ENCODE results near the gene FADS1. TPM values are rescaled to one million over a fixed set of nuclear protein-coding genes. Genes with fewer than 3 reads are reported as not detected.

The FADS1 gene
- total RNA-seq, 1 experiment from 2014 or later, result 186 TPM

DNA sequence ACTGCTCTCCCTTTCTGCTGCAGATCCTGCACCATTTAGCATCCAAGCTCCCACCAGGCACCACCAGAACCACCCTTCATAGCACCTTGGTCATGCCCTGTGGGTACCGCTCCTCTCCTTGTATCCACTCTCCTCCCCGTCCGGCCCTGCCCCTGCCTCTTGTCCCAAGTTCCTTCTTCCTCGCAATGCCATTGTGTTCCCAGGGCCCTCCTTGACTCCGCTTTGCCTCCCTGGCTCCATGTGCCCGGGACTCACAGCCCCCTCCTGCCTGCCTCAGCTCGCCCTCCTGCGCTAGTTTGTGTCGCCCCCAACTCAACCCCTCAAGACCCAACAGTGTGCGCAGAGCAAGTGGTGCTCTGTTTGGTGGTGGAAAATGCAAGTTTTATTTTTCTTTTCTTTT lies 22.1 kb upstream of the FADS1 start:
- Histone ChIP-seq H3K27ac (ENCODE audit: low read length) (no peak overlapping the region), H3K4me1 (ENCODE audit: control insufficient read depth, insufficient read depth, low read length) (peaks cover 18% of the 10 kb centered on the region), H3K36me3 (ENCODE audit: control insufficient read depth, insufficient read depth, low read length) (no peaks in the 10 kb centered on the region), H3K9me3 (ENCODE audit: control insufficient read depth, insufficient read depth, low read depth, low read length) (no peaks in the 10 kb centered on the region), H3K27me3 (ENCODE audit: control insufficient read depth, insufficient read depth, low read length) (no peaks in the 10 kb centered on the region), H3K4me3 (ENCODE audit: low read depth in 2 of 2, low read length in 2 of 2) (no peak overlapping the region)
- no peak for ATAC-seq
- in situ Hi-C loops (cut with HindIII; ENCODE audit: low pct_unique_long_range_greater_than_20kb, low sequenced_read_pairs) (no loop called here), intact Hi-C loops (cut with micrococcal nuclease; ENCODE audit: unreplicated experiment) (no loop called here)
- no peak for DNase-seq (ENCODE audit: low read depth, low spot score)
- CTCF ChIA-PET, result no interaction called here
- no TSS peak for BruUV-seq (replicated peaks)
- POLR2A ChIA-PET, result interaction anchor here (0.6 kb wide), 1 partner anchor 132 kb away, joined by 3 read pairs; no protein-coding TSS in a partner anchor
- TF ChIP-seq, protein P1, sequence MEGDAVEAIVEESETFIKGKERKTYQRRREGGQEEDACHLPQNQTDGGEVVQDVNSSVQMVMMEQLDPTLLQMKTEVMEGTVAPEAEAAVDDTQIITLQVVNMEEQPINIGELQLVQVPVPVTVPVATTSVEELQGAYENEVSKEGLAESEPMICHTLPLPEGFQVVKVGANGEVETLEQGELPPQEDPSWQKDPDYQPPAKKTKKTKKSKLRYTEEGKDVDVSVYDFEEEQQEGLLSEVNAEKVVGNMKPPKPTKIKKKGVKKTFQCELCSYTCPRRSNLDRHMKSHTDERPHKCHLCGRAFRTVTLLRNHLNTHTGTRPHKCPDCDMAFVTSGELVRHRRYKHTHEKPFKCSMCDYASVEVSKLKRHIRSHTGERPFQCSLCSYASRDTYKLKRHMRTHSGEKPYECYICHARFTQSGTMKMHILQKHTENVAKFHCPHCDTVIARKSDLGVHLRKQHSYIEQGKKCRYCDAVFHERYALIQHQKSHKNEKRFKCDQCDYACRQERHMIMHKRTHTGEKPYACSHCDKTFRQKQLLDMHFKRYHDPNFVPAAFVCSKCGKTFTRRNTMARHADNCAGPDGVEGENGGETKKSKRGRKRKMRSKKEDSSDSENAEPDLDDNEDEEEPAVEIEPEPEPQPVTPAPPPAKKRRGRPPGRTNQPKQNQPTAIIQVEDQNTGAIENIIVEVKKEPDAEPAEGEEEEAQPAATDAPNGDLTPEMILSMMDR (IDR thresholded peaks at IDR 0.05), result no peak

DNA sequence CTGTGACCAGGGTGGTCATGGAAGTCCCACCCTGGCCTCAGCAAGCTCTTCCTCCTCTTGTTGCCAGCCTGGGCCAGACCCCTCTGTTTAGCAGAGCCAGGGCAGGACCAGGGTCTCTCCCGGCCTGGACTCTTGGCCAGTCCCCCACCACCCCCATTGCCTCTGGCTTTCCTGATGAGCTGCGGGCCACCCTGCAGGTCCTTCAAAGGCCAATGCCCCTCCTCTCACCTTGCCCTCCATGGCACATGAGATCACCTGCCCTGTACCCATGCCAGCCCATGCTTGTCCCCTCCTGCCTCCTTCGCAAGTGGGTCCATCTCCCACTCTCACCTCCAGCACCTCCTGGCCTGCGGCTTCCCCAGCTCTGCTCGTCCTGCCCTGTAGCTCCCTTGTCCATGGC lies 21.7 kb upstream of the FADS1 start:
- CTCF ChIA-PET, result no interaction called here
- Histone ChIP-seq H3K27ac (ENCODE audit: low read length) (no peak overlapping the region), H3K4me1 (ENCODE audit: control insufficient read depth, insufficient read depth, low read length) (peaks cover 22% of the 10 kb centered on the region), H3K27me3 (ENCODE audit: control insufficient read depth, insufficient read depth, low read length) (no peaks in the 10 kb centered on the region), H3K4me3 (ENCODE audit: low read depth in 2 of 2, low read length in 2 of 2) (no peak overlapping the region), H3K9me3 (ENCODE audit: control insufficient read depth, insufficient read depth, low read depth, low read length) (no peaks in the 10 kb centered on the region), H3K36me3 (ENCODE audit: control insufficient read depth, insufficient read depth, low read length) (no peaks in the 10 kb centered on the region)
- TF ChIP-seq TCF7L2 (IDR thresholded peaks at IDR 0.05; ENCODE audit: low read depth, low read length) (no peak), POLR2AphosphoS5 (IDR thresholded peaks at IDR 0.05; ENCODE audit: low read depth, low read length) (no peak), SIN3A (IDR thresholded peaks at IDR 0.05; ENCODE audit: borderline replicate concordance, insufficient read depth, low read depth, low read length) (no peak)
- TF ChIP-seq, protein P1 (IDR thresholded peaks at IDR 0.05), result no peak
- TF ChIP-seq, protein P2, sequence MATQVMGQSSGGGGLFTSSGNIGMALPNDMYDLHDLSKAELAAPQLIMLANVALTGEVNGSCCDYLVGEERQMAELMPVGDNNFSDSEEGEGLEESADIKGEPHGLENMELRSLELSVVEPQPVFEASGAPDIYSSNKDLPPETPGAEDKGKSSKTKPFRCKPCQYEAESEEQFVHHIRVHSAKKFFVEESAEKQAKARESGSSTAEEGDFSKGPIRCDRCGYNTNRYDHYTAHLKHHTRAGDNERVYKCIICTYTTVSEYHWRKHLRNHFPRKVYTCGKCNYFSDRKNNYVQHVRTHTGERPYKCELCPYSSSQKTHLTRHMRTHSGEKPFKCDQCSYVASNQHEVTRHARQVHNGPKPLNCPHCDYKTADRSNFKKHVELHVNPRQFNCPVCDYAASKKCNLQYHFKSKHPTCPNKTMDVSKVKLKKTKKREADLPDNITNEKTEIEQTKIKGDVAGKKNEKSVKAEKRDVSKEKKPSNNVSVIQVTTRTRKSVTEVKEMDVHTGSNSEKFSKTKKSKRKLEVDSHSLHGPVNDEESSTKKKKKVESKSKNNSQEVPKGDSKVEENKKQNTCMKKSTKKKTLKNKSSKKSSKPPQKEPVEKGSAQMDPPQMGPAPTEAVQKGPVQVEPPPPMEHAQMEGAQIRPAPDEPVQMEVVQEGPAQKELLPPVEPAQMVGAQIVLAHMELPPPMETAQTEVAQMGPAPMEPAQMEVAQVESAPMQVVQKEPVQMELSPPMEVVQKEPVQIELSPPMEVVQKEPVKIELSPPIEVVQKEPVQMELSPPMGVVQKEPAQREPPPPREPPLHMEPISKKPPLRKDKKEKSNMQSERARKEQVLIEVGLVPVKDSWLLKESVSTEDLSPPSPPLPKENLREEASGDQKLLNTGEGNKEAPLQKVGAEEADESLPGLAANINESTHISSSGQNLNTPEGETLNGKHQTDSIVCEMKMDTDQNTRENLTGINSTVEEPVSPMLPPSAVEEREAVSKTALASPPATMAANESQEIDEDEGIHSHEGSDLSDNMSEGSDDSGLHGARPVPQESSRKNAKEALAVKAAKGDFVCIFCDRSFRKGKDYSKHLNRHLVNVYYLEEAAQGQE (IDR thresholded peaks at IDR 0.05; ENCODE audit: insufficient read depth in 1 of 2, low read depth in 2 of 2, low read length in 1 of 2), result no peak
- no TSS peak for BruUV-seq (replicated peaks)
- in situ Hi-C loops (cut with HindIII; ENCODE audit: low pct_unique_long_range_greater_than_20kb, low sequenced_read_pairs) (no loop called here), intact Hi-C loops (cut with micrococcal nuclease; ENCODE audit: unreplicated experiment) (no loop called here)
- DNase-seq (ENCODE audit: low read depth, low spot score) (no peak), ATAC-seq (no peak)
- POLR2A ChIA-PET, result interaction anchor here (0.6 kb wide), 1 partner anchor 133 kb away, joined by 3 read pairs; no protein-coding TSS in a partner anchor
